ENCODE measurements around the gene ITPA. TPM values are rescaled to one million over a fixed set of nuclear protein-coding genes. Genes with fewer than 3 reads are reported as not detected.

The ITPA gene
- total and polyA plus RNA-seq, 2 of the 4 experiments (the other 2 are of a cell fraction) = 32.4 to 49.0 TPM

DNA sequence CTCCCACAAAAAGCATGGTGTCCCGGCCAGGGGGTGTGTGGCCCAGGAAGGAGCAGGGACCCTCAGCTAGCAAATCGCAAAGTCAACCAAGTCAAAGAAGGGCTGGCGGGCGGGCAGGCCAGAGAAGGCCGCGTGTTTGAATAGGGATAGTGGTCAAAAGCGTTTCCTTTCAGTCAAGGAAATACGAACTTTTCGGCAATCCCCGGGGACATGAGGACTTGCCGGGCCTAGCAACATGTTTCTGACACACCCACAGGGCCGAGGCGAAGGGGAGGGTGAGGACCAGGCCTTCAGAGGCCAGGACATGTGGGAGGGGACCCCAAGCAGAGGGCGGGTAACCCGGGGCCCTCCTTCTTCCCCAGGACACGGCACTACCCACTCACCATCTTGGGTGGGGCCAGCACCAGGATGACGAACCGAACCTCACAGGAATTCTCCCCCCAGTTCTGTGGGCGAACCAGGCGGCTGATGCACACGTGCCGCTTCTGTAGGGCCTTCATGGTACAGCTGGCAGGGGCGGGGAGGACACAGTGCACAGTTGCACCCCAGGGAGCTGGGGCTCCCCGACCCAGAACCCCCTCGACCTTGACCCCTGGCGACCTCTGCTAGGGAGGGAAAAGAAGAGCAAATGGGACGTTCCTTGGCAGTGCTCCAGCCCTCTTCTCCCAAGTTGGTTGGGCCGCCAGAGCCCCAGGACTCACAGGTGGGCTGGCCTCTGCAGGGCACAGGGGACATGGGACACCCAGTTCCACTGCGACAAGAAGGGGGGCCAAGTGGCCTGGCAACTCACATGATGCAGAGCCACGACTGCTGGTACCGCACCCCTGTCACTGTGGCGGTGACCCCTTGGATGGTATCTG lies 24.1 kb downstream of the ITPA start:
- Histone ChIP-seq H3K4me2 (ENCODE audit: low read depth, low read length) (no peak overlapping the region), H3K56ac (ENCODE audit: extremely low read depth, insufficient read depth, low read length) (no peak overlapping the region), H2BK120ac (ENCODE audit: low read depth, low read length) (no peak overlapping the region), H3K27me3 (ENCODE audit: control insufficient read depth, insufficient read depth, low read length) (peaks cover 29% of the 10 kb centered on the region), H3K23ac (ENCODE audit: low read depth, low read length) (no peak overlapping the region), H3K18ac (ENCODE audit: low read depth, low read length) (no peak overlapping the region), H3K27ac (ENCODE audit: insufficient read depth, low read length) (no peak overlapping the region), H3K36me3 (ENCODE audit: control insufficient read depth, insufficient read depth, low read length) (no peaks in the 10 kb centered on the region), H3K79me1 (ENCODE audit: low read depth in 1 of 2, low read length in 2 of 2) (no peaks in the 10 kb centered on the region), H2AK5ac (ENCODE audit: low read depth, low read length) (no peak overlapping the region), H3K9me1 (ENCODE audit: insufficient read depth, low read length) (no peaks in the 10 kb centered on the region), H2BK5ac (ENCODE audit: low read depth, low read length, poor library complexity, severe bottlenecking) (no peak overlapping the region), H2BK20ac (ENCODE audit: low read depth, low read length) (no peak overlapping the region), H4K8ac (ENCODE audit: low read depth in 2 of 2, low read length in 2 of 2) (no peak overlapping the region), H3K9ac (ENCODE audit: low read depth, low read length) (no peak overlapping the region), H4K5ac (ENCODE audit: low read depth, low read length) (no peak overlapping the region), H2AFZ (replicated peaks; ENCODE audit: low read length, poor library complexity) (no peak overlapping the region), H2AK9ac (replicated peaks; ENCODE audit: low read depth, low read length, poor library complexity) (no peak overlapping the region), H3K4me1 (ENCODE audit: control insufficient read depth, insufficient read depth, low read length) (no peaks in the 10 kb centered on the region), H3K4ac (ENCODE audit: low read depth, low read length) (no peak overlapping the region), H4K91ac (ENCODE audit: insufficient read depth, low read depth, low read length) (no peak overlapping the region), H2BK15ac (ENCODE audit: low read depth, low read length) (no peak overlapping the region), H3K14ac (replicated peaks; ENCODE audit: low read depth, low read length) (no peak overlapping the region), H3K4me3 (ENCODE audit: insufficient read depth, low read depth, low read length) (no peak overlapping the region), H4K20me1 (ENCODE audit: insufficient read depth, low read length) (peaks cover 4% of the 10 kb centered on the region; the same call in 1 of the 2 replicates), H3K9me3 (ENCODE audit: control insufficient read depth, insufficient read depth, low read length) (no peaks in the 10 kb centered on the region)
- WGBS, 2 experiments (ENCODE audit: extremely low coverage in 2 of 2, insufficient read length in 1 of 2) = 73% methylated on average over 9 of the region's 32 CpGs; no CpG with 5 or more reads in 1 of the 2 experiments
- dilution Hi-C loops (cut with HindIII; ENCODE audit: low sequenced_read_pairs, unreplicated experiment) = no loop called here
- TF ChIP-seq, protein P1, sequence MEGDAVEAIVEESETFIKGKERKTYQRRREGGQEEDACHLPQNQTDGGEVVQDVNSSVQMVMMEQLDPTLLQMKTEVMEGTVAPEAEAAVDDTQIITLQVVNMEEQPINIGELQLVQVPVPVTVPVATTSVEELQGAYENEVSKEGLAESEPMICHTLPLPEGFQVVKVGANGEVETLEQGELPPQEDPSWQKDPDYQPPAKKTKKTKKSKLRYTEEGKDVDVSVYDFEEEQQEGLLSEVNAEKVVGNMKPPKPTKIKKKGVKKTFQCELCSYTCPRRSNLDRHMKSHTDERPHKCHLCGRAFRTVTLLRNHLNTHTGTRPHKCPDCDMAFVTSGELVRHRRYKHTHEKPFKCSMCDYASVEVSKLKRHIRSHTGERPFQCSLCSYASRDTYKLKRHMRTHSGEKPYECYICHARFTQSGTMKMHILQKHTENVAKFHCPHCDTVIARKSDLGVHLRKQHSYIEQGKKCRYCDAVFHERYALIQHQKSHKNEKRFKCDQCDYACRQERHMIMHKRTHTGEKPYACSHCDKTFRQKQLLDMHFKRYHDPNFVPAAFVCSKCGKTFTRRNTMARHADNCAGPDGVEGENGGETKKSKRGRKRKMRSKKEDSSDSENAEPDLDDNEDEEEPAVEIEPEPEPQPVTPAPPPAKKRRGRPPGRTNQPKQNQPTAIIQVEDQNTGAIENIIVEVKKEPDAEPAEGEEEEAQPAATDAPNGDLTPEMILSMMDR (conservative IDR thresholded peaks at IDR 0.05; ENCODE audit: low read depth, low read length) = no peak
- TF ChIP-seq MAFK (IDR thresholded peaks at IDR 0.05; ENCODE audit: low read depth, low read length) (no peak), FOS (IDR thresholded peaks at IDR 0.05; ENCODE audit: low read depth, low read length) (no peak), RCOR1 (IDR thresholded peaks at IDR 0.05; ENCODE audit: insufficient replicate concordance, low read length) (no peak), POLR2A (IDR thresholded peaks at IDR 0.05; ENCODE audit: low read depth, low read length) (no peak), CHD1 (IDR thresholded peaks at IDR 0.05; ENCODE audit: low read depth, low read length) (no peak), MXI1 (IDR thresholded peaks at IDR 0.05; ENCODE audit: borderline replicate concordance, low read depth, low read length) (no peak)
- TF ChIP-seq, protein P2, sequence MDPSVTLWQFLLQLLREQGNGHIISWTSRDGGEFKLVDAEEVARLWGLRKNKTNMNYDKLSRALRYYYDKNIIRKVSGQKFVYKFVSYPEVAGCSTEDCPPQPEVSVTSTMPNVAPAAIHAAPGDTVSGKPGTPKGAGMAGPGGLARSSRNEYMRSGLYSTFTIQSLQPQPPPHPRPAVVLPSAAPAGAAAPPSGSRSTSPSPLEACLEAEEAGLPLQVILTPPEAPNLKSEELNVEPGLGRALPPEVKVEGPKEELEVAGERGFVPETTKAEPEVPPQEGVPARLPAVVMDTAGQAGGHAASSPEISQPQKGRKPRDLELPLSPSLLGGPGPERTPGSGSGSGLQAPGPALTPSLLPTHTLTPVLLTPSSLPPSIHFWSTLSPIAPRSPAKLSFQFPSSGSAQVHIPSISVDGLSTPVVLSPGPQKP (IDR thresholded peaks at IDR 0.05; ENCODE audit: borderline replicate concordance, low read depth, low read length) = no peak
- CTCF ChIA-PET = no interaction called here
- BruUV-seq (replicated peaks) = no TSS peak
- intact Hi-C loops (cut with micrococcal nuclease) = no loop called here
- ATAC-seq (ENCODE audit: low read depth) (no peak), DNase-seq (no peak)
- POLR2A ChIA-PET (ENCODE audit: unreplicated experiment) = no interaction called here
- in situ Hi-C loops (cut with MboI; ENCODE audit: low sequenced_read_pairs) = no loop called here

Measured in IMR-90 (cell line).